ENCODE measurements around the gene ASB3.
"Not testable (repeated sequence)": the region's sequence is repeated elsewhere in the genome, so short reads cannot be mapped to it uniquely, and the experiment has no call there.

ASB3 gene

GRCh38 chr2:53785366-53785765, 1.4 kb downstream of the ASB3 start:
- no peak for DNase-seq (ENCODE audit: low spot score)

- DNase-seq (ENCODE audit: low spot score): no peak
These were observed 2.3 kb downstream of the ASB3 start for GRCh38 chr2:53784436-53784835.

- DNase-seq (ENCODE audit: low spot score): no peak
These were observed 4.1 kb downstream of the ASB3 start for GRCh38 chr2:53782676-53783075.

- DNase-seq (ENCODE audit: low spot score): no peak
These were observed 6.7 kb downstream of the ASB3 start for GRCh38 chr2:53780056-53780455.

GRCh38 chr2:53778536-53779162, 8.1 kb downstream of the ASB3 start:
- DNase-seq (ENCODE audit: low spot score): no peak

- no peak for DNase-seq (ENCODE audit: low spot score)
These were observed 9.6 kb downstream of the ASB3 start for GRCh38 chr2:53777134-53777533.

GRCh38 chr2:53770264-53770663, 16.5 kb downstream of the ASB3 start:
- DNase-seq (ENCODE audit: low spot score): peak; percentile 10

GRCh38 chr2:53769318-53769945, 17.3 kb downstream of the ASB3 start:
- DNase-seq (ENCODE audit: low spot score): no peak

- DNase-seq (ENCODE audit: low spot score): no peak
These were observed 18.6 kb downstream of the ASB3 start for GRCh38 chr2:53768242-53768542.

- DNase-seq (ENCODE audit: low spot score): peak; percentile 79
These were observed 19.1 kb downstream of the ASB3 start, which contains the start of gene CHAC2 for GRCh38 chr2:53767405-53768241. TSS of gene CHAC2 (plus strand) at chr2:53767804. CDS start at chr2:53767887, 83 bp downstream.

- DNase-seq (ENCODE audit: low spot score): no peak
These were observed 21.0 kb downstream of the ASB3 start for GRCh38 chr2:53765767-53766166.

GRCh38 chr2:53757206-53757605, 29.5 kb downstream of the ASB3 start:
- not testable (repeated sequence) for DNase-seq (ENCODE audit: low spot score)

- no peak for DNase-seq (ENCODE audit: low spot score)
These were observed 30.1 kb downstream of the ASB3 start for GRCh38 chr2:53756644-53757043.

- no peak for DNase-seq (ENCODE audit: low spot score)
These were observed 31.6 kb downstream of the ASB3 start for GRCh38 chr2:53755121-53755520.

GRCh38 chr2:53753041-53753440, 33.7 kb downstream of the ASB3 start:
- DNase-seq (ENCODE audit: low spot score): no peak

GRCh38 chr2:53752385-53752784, 34.4 kb downstream of the ASB3 start:
- DNase-seq (ENCODE audit: low spot score): no peak

GRCh38 chr2:53751728-53752127, 35.0 kb downstream of the ASB3 start:
- no peak for DNase-seq (ENCODE audit: low spot score)

- no peak for DNase-seq (ENCODE audit: low spot score)
These were observed 36.5 kb downstream of the ASB3 start for GRCh38 chr2:53750041-53750768.

- DNase-seq (ENCODE audit: low spot score): no peak
These were observed 42.2 kb downstream of the ASB3 start for GRCh38 chr2:53744395-53745065.

GRCh38 chr2:53740170-53740569, 46.6 kb downstream of the ASB3 start:
- DNase-seq (ENCODE audit: low spot score): no peak

- no peak for DNase-seq (ENCODE audit: low spot score)
These were observed 47.7 kb downstream of the ASB3 start for GRCh38 chr2:53739032-53739431.

- no peak for DNase-seq (ENCODE audit: low spot score)
These were observed 49.7 kb downstream of the ASB3 start for GRCh38 chr2:53737091-53737490.

Data from CD4-positive, alpha-beta T cell treated with Interleukin-2 at 100 ng/mL for 4 hours (primary cell).